Parathyroid adenoma (tissue), 2 donors: Measurements from ENCODE around the gene SPATA25.

Source experiments
- H2AFZ ChIP-seq: fragments of 300-600 bp; sonication (generic); one replicate; pipeline ENCODE4 v1.7.0; 2017; ENCODE audit warnings: antibody characterized with exemption, mild to moderate bottlenecking
- H3K27ac ChIP-seq: fragments of 300-600 bp; sonication (generic); one replicate; pipeline ENCODE4 v1.7.0; 2017
- H3K27me3 ChIP-seq: fragments of 300-600 bp; sonication (generic); one replicate; pipeline ENCODE4 v1.7.0; 2017; ENCODE audit warnings: low read length; ENCODE audit not compliant: control insufficient read depth, insufficient read depth
- H3K36me3 ChIP-seq: fragments of 300-600 bp; sonication (generic); one replicate; pipeline ENCODE4 v1.7.0; 2017; ENCODE audit warnings: low read length; ENCODE audit not compliant: control insufficient read depth, insufficient read depth
- H3K4me1 ChIP-seq: fragments of 300-600 bp; sonication (generic); one replicate; pipeline ENCODE4 v1.7.0; 2017; ENCODE audit warnings: control low read depth
- H3K4me2 ChIP-seq: fragments of 300-600 bp; sonication (generic); one replicate; pipeline ENCODE4 v1.7.0; 2017; ENCODE audit warnings: low read length
- H3K4me3 ChIP-seq: fragments of 300-600 bp; sonication (generic); one replicate; pipeline ENCODE4 v1.7.0; 2017; ENCODE audit warnings: low read depth, low read length
- H3K79me2 ChIP-seq: fragments of 300-600 bp; sonication (generic); one replicate; pipeline ENCODE4 v1.7.0; 2017; ENCODE audit warnings: control low read depth
- H3K9ac ChIP-seq: fragments of 300-600 bp; sonication (generic); one replicate; pipeline ENCODE4 v1.7.0; 2017; ENCODE audit warnings: mild to moderate bottlenecking
- H3K9me3 ChIP-seq: fragments of 300-600 bp; sonication (generic); one replicate; pipeline ENCODE4 v1.7.0; 2017; ENCODE audit warnings: low read length; ENCODE audit not compliant: control insufficient read depth
- TF ChIP-seq, protein P1 (sequence below): fragments of 300-600 bp; sonication (generic); IDR thresholded peaks from one replicate; pipeline ENCODE4 v1.7.0; 2017; ENCODE audit warnings: antibody characterized with exemption, mild to moderate bottlenecking
- donor health status: primary hyperparathyroidism.

The SPATA25 gene

DNA sequence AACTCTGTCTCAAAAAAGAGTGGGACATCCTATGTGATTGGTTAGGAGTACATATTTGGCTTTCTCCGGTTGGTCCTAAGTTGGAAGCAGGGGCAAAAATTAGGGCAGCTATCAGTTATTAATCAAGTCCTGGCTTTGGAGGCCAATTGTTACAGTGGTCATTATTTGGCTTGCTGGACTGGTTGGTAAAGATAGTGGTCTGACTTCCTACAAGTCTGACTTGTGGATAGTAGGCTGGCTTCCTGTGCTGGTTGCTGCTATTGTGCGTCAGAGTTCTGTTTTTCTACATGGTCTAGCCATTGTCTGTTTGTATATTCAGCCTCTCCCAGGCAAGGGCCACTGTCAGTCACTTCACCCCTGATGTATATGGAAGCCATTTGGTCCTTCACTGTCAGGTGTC lies 37.2 kb downstream of the SPATA25 start:
- TF ChIP-seq, protein P1, sequence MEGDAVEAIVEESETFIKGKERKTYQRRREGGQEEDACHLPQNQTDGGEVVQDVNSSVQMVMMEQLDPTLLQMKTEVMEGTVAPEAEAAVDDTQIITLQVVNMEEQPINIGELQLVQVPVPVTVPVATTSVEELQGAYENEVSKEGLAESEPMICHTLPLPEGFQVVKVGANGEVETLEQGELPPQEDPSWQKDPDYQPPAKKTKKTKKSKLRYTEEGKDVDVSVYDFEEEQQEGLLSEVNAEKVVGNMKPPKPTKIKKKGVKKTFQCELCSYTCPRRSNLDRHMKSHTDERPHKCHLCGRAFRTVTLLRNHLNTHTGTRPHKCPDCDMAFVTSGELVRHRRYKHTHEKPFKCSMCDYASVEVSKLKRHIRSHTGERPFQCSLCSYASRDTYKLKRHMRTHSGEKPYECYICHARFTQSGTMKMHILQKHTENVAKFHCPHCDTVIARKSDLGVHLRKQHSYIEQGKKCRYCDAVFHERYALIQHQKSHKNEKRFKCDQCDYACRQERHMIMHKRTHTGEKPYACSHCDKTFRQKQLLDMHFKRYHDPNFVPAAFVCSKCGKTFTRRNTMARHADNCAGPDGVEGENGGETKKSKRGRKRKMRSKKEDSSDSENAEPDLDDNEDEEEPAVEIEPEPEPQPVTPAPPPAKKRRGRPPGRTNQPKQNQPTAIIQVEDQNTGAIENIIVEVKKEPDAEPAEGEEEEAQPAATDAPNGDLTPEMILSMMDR = no peak

DNA sequence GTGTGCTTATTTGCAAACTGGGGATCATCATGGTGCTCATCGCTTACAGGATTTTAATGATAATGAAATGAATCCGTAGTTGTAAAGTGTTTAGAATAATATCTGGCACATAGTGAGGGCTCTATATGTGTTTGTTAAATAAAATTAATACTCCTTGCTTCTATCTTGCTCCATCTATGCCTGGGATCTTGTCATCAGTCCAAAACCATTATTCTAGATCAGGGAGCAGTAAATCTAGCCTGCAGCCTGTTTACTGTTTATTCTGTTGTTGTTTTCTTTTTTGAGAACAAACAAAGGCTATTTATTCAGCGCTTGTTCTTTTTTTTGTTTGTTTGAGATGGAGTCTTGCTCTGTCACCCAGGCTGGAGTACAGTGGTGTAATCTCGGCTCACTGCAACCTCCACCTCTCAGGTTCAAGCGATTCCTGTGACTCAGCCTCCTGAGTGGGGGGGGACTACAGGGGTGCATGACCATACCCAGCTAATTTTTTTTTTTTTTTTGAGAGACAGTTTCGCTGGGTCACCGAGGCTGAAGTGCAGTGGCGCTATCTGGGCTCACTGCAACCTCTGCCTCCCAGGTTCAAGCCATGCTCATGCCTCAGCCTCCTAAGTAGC lies 38.3 kb downstream of the SPATA25 start:
- H2AFZ ChIP-seq = no peak overlapping the region
- H3K79me2 ChIP-seq = peaks cover 12% of the 10 kb centered on the region
- no peak overlapping the region for H3K27ac ChIP-seq
- no peaks in the 10 kb centered on the region for H3K4me1 ChIP-seq
- H3K36me3 ChIP-seq = no peaks in the 10 kb centered on the region
- no peaks in the 10 kb centered on the region for H3K27me3 ChIP-seq
- TF ChIP-seq, protein P1 = no peak
- H3K9me3 ChIP-seq = no peaks in the 10 kb centered on the region
- H3K4me3 ChIP-seq = no peak overlapping the region
- no peak overlapping the region for H3K4me2 ChIP-seq
- no peak overlapping the region for H3K9ac ChIP-seq

More for the DNA sequence above, 37.2 kb downstream of the SPATA25 start:
- Histone ChIP-seq H3K36me3 (no peaks in the 10 kb centered on the region), H3K9me3 (no peaks in the 10 kb centered on the region), H3K27ac (no peak overlapping the region), H3K9ac (no peak overlapping the region), H2AFZ (no peak overlapping the region), H3K4me3 (no peak overlapping the region), H3K4me2 (no peak overlapping the region), H3K27me3 (no peaks in the 10 kb centered on the region), H3K79me2 (peaks cover 21% of the 10 kb centered on the region), H3K4me1 (no peaks in the 10 kb centered on the region)

DNA sequence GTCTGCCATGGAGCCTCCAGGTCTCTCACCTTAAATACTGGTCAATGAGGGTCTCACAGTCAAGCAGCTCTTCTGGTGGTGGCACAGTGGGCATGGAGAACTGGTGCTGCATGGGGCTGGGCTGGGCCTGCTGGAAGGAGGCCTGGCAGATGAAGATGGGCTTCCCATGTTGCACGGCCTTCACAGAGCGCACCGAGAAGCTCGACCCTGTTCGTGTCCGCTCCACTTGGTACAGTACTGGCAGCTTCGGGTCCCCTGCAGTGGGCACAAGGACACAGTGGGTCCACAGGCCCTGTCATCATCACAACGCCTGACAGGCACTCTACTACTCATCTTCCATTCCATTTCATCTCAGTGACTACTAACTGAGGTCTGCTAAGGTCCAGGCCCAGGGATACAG lies 39.0 kb downstream of the SPATA25 start:
- H3K4me2 ChIP-seq = no peak overlapping the region
- no peak overlapping the region for H3K27ac ChIP-seq
- no peaks in the 10 kb centered on the region for H3K9me3 ChIP-seq
- peaks cover 12% of the 10 kb centered on the region for H3K79me2 ChIP-seq
- TF ChIP-seq, protein P1 = no peak
- H3K27me3 ChIP-seq = no peaks in the 10 kb centered on the region
- no peaks in the 10 kb centered on the region for H3K4me1 ChIP-seq
- no peak overlapping the region for H3K9ac ChIP-seq
- H3K36me3 ChIP-seq = no peaks in the 10 kb centered on the region
- no peak overlapping the region for H3K4me3 ChIP-seq
- H2AFZ ChIP-seq = no peak overlapping the region

DNA sequence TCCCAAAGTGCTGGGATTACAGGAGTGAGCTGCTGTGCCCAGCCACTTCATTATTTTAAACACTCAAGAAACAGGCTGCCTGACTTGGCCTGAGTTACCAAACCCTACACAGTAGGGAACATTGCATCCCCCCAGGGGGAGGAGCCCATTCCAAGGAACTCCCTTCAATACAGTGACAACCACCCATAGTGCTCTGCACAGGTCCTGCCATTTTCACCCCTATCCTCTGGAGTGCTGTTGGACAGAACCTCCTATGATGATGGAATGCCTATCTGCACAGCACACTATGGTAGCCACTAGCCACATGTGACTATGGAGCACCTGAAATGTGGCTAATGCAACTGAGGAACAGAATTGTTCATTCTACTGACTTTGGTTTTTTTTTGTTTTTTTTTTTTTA lies 42.0 kb downstream of the SPATA25 start:
- Histone ChIP-seq H3K4me3 (no peak overlapping the region), H3K79me2 (peaks cover 12% of the 10 kb centered on the region), H3K36me3 (no peaks in the 10 kb centered on the region), H3K4me1 (no peaks in the 10 kb centered on the region), H2AFZ (no peak overlapping the region), H3K27me3 (no peaks in the 10 kb centered on the region), H3K9ac (no peak overlapping the region), H3K4me2 (no peak overlapping the region), H3K27ac (no peak overlapping the region), H3K9me3 (no peaks in the 10 kb centered on the region)
- TF ChIP-seq, protein P1 = no peak

DNA sequence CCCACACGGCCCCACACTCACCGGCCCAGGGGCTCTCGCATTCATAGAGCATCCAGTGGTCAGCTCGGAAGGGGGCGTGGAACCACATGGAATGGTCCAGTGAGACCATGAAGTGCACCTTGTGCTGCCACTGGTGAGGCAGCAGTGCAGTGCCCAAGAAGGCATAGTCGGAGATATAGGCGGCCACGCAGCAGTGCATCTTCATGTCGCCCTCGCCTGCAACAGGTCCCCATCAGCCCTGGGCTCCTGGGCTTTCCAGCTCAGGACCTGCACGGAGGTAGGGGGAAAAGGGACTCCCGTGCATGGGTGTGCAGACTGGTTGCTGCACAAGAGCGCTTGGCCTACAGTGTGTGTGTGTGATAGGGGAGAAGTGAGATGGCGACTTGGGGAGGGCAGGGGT lies 43.9 kb downstream of the SPATA25 start:
- Histone ChIP-seq H3K27ac (no peak overlapping the region), H3K4me1 (no peaks in the 10 kb centered on the region), H3K36me3 (no peaks in the 10 kb centered on the region), H3K4me2 (no peak overlapping the region), H3K9ac (no peak overlapping the region), H3K4me3 (no peak overlapping the region), H2AFZ (no peak overlapping the region), H3K9me3 (no peaks in the 10 kb centered on the region), H3K27me3 (no peaks in the 10 kb centered on the region), H3K79me2 (peaks cover 3% of the 10 kb centered on the region)
- TF ChIP-seq, protein P1 = no peak
